KMS-11 (cell line): ENCODE results near the gene APCDD1L.
"Not testable (repeated sequence)": the region's sequence is repeated elsewhere in the genome, so short reads cannot be mapped to it uniquely, and the experiment has no call there.

ENCODE experiments used
- H2AFZ ChIP-seq: fragments of 200-600 bp; sonication (generic); 2 replicates; pipeline ENCODE4 v1.6.1; 2016; ENCODE audit warnings: antibody characterized with exemption, mixed run types, low read depth
- H3K27ac ChIP-seq: fragments of 200-600 bp; sonication (generic); 2 replicates; pipeline ENCODE4 v1.6.1; 2016; ENCODE audit warnings: mild to moderate bottlenecking, mixed run types
- H3K27me3 ChIP-seq: fragments of 200-600 bp; sonication (generic); 2 replicates; pipeline ENCODE4 v1.6.1; 2017; ENCODE audit warnings: mild to moderate bottlenecking, low read depth, mixed run types, moderate library complexity; ENCODE audit not compliant: insufficient read depth
- H3K36me3 ChIP-seq: fragments of 200-600 bp; sonication (generic); 2 replicates; pipeline ENCODE4 v1.6.1; 2017; ENCODE audit warnings: mild to moderate bottlenecking, mixed run types; ENCODE audit not compliant: insufficient read depth
- H3K4me1 ChIP-seq: fragments of 200-600 bp; sonication (generic); 2 replicates; pipeline ENCODE4 v1.6.1; 2016; ENCODE audit warnings: mild to moderate bottlenecking, low read depth, mixed run types; ENCODE audit not compliant: poor library complexity, severe bottlenecking
- H3K4me2 ChIP-seq: fragments of 200-600 bp; sonication (generic); 2 replicates; pipeline ENCODE4 v1.7.0; 2016; ENCODE audit warnings: mild to moderate bottlenecking, mixed run types
- H3K4me3 ChIP-seq: fragments of 200-600 bp; sonication (generic); IDR thresholded peaks from 2 replicates; pipeline ENCODE4 v1.6.1; 2017; ENCODE audit warnings: low read depth, low read length, mixed read lengths; ENCODE audit not compliant: insufficient read depth
- H3K79me2 ChIP-seq: fragments of 200-600 bp; sonication (generic); 2 replicates; pipeline ENCODE4 v1.6.1; 2016; ENCODE audit warnings: low read depth, mixed run types; ENCODE audit not compliant: insufficient read depth
- H3K9ac ChIP-seq: fragments of 200-600 bp; sonication (generic); 2 replicates; pipeline ENCODE4 v1.6.1; 2016; ENCODE audit warnings: mild to moderate bottlenecking, mixed run types
- H4K20me1 ChIP-seq: fragments of 200-600 bp; sonication (generic); 2 replicates; pipeline ENCODE4 v1.6.1; 2016; ENCODE audit warnings: mild to moderate bottlenecking, mixed run types; ENCODE audit not compliant: insufficient read depth
- TF ChIP-seq, protein P1 (sequence below): fragments of 200-600 bp; sonication (generic); conservative IDR thresholded peaks from 2 replicates; pipeline ENCODE4 v1.6.1; 2017; ENCODE audit warnings: low read depth, mild to moderate bottlenecking, antibody characterized with exemption, low read length, moderate library complexity, mixed read lengths

The APCDD1L gene

GRCh38 chr20:58417438-58417837, 97.8 kb downstream of the APCDD1L start:
- Histone ChIP-seq H2AFZ (no peak overlapping the region), H3K4me1 (no peaks in the 10 kb centered on the region), H3K4me2 (no peak overlapping the region), H3K4me3 (no peak overlapping the region), H3K36me3 (no peaks in the 10 kb centered on the region; the same call in 1 of the 2 replicates), H3K9ac (no peak overlapping the region), H3K27me3 (no peaks in the 10 kb centered on the region), H3K79me2 (peaks cover 44% of the 10 kb centered on the region), H3K27ac (no peak overlapping the region), H4K20me1 (no peaks in the 10 kb centered on the region)
- TF ChIP-seq, protein P1, sequence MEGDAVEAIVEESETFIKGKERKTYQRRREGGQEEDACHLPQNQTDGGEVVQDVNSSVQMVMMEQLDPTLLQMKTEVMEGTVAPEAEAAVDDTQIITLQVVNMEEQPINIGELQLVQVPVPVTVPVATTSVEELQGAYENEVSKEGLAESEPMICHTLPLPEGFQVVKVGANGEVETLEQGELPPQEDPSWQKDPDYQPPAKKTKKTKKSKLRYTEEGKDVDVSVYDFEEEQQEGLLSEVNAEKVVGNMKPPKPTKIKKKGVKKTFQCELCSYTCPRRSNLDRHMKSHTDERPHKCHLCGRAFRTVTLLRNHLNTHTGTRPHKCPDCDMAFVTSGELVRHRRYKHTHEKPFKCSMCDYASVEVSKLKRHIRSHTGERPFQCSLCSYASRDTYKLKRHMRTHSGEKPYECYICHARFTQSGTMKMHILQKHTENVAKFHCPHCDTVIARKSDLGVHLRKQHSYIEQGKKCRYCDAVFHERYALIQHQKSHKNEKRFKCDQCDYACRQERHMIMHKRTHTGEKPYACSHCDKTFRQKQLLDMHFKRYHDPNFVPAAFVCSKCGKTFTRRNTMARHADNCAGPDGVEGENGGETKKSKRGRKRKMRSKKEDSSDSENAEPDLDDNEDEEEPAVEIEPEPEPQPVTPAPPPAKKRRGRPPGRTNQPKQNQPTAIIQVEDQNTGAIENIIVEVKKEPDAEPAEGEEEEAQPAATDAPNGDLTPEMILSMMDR: no peak

- TF ChIP-seq, protein P1: no peak
- no peak overlapping the region for H3K4me2 ChIP-seq
- H2AFZ ChIP-seq: no peak overlapping the region
- no peak overlapping the region for H3K4me3 ChIP-seq
- H3K27me3 ChIP-seq: no peaks in the 10 kb centered on the region
- no peak overlapping the region for H3K9ac ChIP-seq
- no peak overlapping the region for H3K27ac ChIP-seq
- peaks cover 50% of the 10 kb centered on the region for H3K79me2 ChIP-seq
- H4K20me1 ChIP-seq: no peaks in the 10 kb centered on the region
- no peaks in the 10 kb centered on the region; the same call in 1 of the 2 replicates for H3K36me3 ChIP-seq
- no peaks in the 10 kb centered on the region for H3K4me1 ChIP-seq
These were observed 98.4 kb downstream of the APCDD1L start for GRCh38 chr20:58416835-58417234.

GRCh38 chr20:58416057-58416456, 99.1 kb downstream of the APCDD1L start:
- Histone ChIP-seq H3K4me1 (no peaks in the 10 kb centered on the region), H3K4me3 (no peak overlapping the region), H3K4me2 (no peak overlapping the region), H3K79me2 (peaks cover 58% of the 10 kb centered on the region), H3K27ac (no peak overlapping the region), H3K27me3 (no peaks in the 10 kb centered on the region), H3K9ac (no peak overlapping the region), H4K20me1 (0 out of 2 replicates have a peak, but pooled peaks cover 2% of the 10 kb centered on the region), H3K36me3 (no peaks in the 10 kb centered on the region; the same call in 1 of the 2 replicates), H2AFZ (no peak overlapping the region)
- TF ChIP-seq, protein P1: no peak

DNA sequence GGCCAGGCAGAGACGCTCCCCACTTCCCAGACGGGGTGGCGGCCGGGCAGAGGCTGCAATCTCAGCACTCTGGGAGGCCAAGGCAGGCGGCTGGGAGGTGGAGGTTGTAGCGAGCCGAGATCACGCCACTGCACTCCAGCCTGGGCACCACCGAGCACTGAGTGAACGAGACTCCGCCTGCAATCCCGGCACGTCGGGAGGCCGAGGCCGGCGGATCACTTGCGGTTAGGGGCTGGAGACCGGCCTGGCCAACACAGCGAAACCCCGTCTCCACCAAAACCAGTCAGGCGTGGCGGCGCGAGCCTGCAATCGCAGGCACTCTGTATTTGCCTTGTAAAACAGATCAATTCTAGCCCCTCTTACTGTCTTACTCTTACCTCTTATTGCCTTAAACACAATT, 100.4 kb downstream of the APCDD1L start:
- not testable (repeated sequence) for H3K27ac ChIP-seq, H3K4me3 ChIP-seq, H3K4me2 ChIP-seq, H3K36me3 ChIP-seq, H3K4me1 ChIP-seq, H3K27me3 ChIP-seq, H3K9ac ChIP-seq, H2AFZ ChIP-seq
- H4K20me1 ChIP-seq: peaks cover 13% of the 10 kb centered on the region; the same call in 1 of the 2 replicates
- H3K79me2 ChIP-seq: peaks cover 70% of the 10 kb centered on the region

- Histone ChIP-seq H3K79me2 (peaks cover 72% of the 10 kb centered on the region), H4K20me1 (peaks cover 19% of the 10 kb centered on the region)
- not testable (repeated sequence) for H3K4me2 ChIP-seq, H3K4me1 ChIP-seq, H3K27ac ChIP-seq, H3K9ac ChIP-seq, H3K36me3 ChIP-seq, H2AFZ ChIP-seq, H3K27me3 ChIP-seq, H3K4me3 ChIP-seq
These were observed 101.0 kb downstream of the APCDD1L start for GRCh38 chr20:58414216-58414615.
